RWPE1 (cell line): ENCODE results near the gene DISC1.
A peak's percentile ranks its signal among the peaks of the same experiment; 100 is the strongest.

Source experiments
- CTCF ChIA-PET: fragments of 350-600 bp; sonication (Branson Sonifier 250); formaldehyde crosslinking; extraction: SDS; loops from one replicate; lab custom pipeline; 2021; lab: Yijun Ruan, JAX
- POLR2A ChIA-PET: fragments of 400-600 bp; formaldehyde crosslinking; extraction: SDS; loops from one replicate; lab custom pipeline; 2020; ENCODE audit warnings: antibody characterized with exemption; ENCODE audit not compliant: low non-redundant PET; lab: Yijun Ruan, JAX
- DNase-seq: peaks from one replicate; pipeline ENCODE4 v3.0.0; 2012; ENCODE audit warnings: low spot score
- H3K27ac ChIP-seq: fragments of 450-650 bp; 2 replicates; pipeline ENCODE4 v1.5.1; 2017
- TF ChIP-seq, protein P1 (sequence below): fragments of 450-650 bp; conservative IDR thresholded peaks from 2 replicates; pipeline ENCODE4 v1.5.1; 2017; ENCODE audit warnings: low read depth, mild to moderate bottlenecking

Gene DISC1

DNA sequence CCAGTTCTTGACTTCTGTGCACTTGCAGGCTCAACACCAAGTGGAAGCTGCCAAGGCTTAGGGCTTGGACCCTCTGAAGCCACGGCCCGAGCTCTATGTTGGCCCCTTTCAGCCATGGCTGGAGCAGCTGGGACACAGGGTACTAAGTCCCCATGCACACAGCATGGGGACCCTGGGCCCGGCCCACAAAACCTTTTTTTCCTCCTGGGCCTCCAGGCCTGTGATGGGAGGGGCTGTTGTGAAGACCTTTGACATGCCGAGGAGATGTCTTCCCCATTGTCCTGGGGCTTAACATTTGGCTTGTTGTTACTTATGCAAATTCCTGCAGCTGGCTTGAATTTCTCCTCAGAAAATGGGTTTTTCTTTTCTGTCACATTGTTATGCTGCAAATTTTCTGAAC, 59.8 kb downstream of the DISC1 start:
- POLR2A ChIA-PET, result no interaction called here
- TF ChIP-seq, protein P1, sequence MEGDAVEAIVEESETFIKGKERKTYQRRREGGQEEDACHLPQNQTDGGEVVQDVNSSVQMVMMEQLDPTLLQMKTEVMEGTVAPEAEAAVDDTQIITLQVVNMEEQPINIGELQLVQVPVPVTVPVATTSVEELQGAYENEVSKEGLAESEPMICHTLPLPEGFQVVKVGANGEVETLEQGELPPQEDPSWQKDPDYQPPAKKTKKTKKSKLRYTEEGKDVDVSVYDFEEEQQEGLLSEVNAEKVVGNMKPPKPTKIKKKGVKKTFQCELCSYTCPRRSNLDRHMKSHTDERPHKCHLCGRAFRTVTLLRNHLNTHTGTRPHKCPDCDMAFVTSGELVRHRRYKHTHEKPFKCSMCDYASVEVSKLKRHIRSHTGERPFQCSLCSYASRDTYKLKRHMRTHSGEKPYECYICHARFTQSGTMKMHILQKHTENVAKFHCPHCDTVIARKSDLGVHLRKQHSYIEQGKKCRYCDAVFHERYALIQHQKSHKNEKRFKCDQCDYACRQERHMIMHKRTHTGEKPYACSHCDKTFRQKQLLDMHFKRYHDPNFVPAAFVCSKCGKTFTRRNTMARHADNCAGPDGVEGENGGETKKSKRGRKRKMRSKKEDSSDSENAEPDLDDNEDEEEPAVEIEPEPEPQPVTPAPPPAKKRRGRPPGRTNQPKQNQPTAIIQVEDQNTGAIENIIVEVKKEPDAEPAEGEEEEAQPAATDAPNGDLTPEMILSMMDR, result no peak
- DNase-seq, result no peak
- CTCF ChIA-PET, result no interaction called here
- H3K27ac ChIP-seq, result no peak overlapping the region

DNA sequence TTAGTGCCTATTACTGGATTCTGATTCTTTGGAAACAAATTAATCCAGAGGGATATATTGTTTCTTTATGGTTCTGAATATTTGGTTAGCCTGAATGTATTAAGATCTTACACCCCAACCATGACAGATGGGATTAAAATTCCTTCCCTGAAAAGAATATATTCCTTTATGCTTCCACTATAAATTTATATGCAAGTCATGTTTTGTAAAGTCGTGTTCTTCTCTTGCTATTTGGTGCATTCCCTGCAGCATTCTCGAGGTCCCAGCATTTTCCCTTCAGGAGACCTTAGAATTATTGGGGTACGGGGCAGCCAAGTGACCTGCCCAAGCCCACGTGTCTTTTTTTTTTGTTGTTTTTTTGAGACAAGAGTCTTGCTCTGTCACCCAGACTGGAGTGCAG, 62.4 kb downstream of the DISC1 start:
- ChIA-PET CTCF (no interaction called here), POLR2A (no interaction called here)
- no peak overlapping the region for H3K27ac ChIP-seq
- TF ChIP-seq, protein P1, result no peak
- no peak for DNase-seq

DNA sequence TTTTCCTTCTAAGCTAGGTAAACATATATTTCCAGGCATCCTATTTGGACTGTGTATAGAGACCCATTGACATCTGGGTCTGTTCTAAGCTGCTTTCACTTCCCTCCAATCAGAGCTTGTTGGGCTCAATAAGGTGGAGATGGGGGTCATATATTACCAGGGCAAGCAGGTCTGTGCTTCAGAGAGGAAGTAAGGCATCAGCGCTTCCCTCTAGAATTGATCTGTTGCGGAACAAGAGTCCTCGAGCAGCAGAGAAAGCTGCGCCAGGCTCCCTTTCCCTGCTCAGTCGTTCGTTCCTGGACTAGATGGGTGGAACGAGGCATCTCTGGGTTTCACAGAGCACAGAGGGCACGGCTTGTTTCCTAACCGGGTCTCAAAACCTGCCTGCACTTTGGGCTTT, 63.5 kb downstream of the DISC1 start:
- no peak overlapping the region for H3K27ac ChIP-seq
- DNase-seq, result no peak
- TF ChIP-seq, protein P1, result no peak
- CTCF ChIA-PET, result no interaction called here
- POLR2A ChIA-PET, result no interaction called here

DNA sequence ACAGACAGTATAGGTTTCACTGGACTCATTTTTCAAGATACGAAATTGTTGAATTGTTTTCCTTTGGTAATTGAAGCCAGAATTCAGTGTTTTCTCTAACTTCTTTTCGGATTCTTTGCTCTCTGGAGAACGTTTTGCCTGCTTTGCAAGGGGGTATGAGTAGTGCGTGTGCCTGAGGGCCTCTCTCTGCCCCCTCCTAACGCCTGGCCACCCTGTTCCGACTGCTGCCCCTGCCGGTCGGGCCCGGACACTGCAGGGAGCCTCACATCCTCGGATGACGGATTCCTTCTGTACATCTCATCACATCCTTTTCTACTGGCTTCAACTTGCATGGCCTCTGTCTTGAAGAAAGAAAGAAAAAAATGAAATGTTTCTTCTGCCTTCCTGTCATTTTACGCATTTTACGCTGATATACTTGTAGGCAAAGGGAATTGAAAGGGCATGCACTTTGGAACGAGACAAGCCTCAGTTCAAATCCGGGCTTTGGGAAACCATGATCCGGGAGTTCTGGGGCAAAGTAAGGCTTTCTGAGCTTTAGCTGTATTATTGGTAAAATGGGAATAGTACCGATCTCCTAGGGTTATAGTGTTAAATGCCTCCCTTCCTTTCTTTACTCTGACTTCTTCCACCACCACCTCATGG, 65.1 kb downstream of the DISC1 start:
- H3K27ac ChIP-seq, result no peak overlapping the region
- POLR2A ChIA-PET, result no interaction called here
- DNase-seq, result peak; percentile 23
- TF ChIP-seq, protein P1, result peak; percentile 50
- CTCF ChIA-PET, result interaction anchor here (0.6 to 0.8 kb wide), 2 partner anchors 24 to 39 kb away, joined by 3 read pairs; no protein-coding TSS in a partner anchor

DNA sequence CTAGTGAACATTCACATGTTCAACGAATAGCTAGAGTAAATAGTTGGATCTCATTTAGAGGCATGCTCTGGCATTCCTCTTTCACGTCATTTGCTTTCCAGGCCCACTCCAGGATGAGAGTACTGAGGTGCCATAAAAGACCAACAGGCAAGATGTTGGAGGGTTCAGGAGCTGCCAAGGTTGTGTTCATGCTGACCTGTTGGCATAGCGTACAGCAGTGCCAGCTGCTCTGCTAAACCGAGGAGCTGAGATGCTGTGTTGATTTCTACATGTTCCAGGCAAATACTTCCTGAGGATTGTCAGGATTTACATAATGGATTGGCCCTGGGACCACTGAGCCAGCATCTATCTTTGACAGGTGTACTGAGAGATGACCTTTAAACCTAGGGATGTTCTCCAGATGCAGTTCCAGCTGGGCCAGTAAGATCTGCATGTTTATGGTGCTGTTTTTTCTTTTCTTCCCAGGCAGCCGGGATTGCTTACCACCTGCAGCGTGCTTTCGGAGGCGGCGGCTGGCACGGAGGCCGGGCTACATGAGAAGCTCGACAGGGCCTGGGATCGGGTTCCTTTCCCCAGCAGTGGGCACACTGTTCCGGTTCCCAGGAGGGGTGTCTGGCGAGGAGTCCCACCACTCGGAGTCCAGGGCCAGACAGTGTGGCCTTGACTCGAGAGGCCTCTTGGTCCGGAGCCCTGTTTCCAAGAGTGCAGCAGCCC, 66.9 kb downstream of the DISC1 start:
- no peak overlapping the region for H3K27ac ChIP-seq
- ChIA-PET CTCF (interaction anchor here (0.6 kb wide), 2 partner anchors 63 to 533 kb away, joined by 3 to 5 read pairs; no protein-coding TSS in a partner anchor), POLR2A (no interaction called here)
- no peak for DNase-seq
- TF ChIP-seq, protein P1, result no peak

DNA sequence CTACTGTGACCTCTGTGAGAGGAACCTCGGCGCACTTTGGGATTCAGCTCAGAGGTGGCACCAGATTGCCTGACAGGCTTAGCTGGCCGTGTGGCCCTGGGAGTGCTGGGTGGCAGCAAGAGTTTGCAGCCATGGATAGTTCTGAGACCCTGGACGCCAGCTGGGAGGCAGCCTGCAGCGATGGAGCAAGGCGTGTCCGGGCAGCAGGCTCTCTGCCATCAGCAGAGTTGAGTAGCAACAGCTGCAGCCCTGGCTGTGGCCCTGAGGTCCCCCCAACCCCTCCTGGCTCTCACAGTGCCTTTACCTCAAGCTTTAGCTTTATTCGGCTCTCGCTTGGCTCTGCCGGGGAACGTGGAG, 67.5 kb downstream of the DISC1 start:
- ChIA-PET CTCF (interaction anchor here (0.6 kb wide), 1 partner anchor 63 kb away, joined by 3 read pairs; no protein-coding TSS in a partner anchor), POLR2A (no interaction called here)
- H3K27ac ChIP-seq, result no peak overlapping the region
- TF ChIP-seq, protein P1, result no peak
- DNase-seq, result no peak
